KBM-7 (cell line): ENCODE results near the gene FAM163A.
A peak's percentile ranks its signal among the peaks of the same experiment; 100 is the strongest.

Source experiments
- DNase-seq: peaks from one replicate; pipeline ENCODE4 v3.0.0-alpha.2; 2015
- in situ Hi-C: fragments of 300-500 bp; cut with MboI; formaldehyde crosslinking; loops from 2 replicates; pipeline ENCODE4 v1.14.3; 2020; ENCODE audit warnings: low sequenced_read_pairs, low pct_unique_long_range_greater_than_20kb, mixed read lengths

Gene FAM163A

GRCh38 chr1:179808503-179808902, 65.4 kb downstream of the FAM163A start:
- in situ Hi-C loops, result loop anchor here (25.0 kb wide), 1 partner anchor 96 kb away; no protein-coding TSS in a partner anchor
- DNase-seq, result no peak

DNA sequence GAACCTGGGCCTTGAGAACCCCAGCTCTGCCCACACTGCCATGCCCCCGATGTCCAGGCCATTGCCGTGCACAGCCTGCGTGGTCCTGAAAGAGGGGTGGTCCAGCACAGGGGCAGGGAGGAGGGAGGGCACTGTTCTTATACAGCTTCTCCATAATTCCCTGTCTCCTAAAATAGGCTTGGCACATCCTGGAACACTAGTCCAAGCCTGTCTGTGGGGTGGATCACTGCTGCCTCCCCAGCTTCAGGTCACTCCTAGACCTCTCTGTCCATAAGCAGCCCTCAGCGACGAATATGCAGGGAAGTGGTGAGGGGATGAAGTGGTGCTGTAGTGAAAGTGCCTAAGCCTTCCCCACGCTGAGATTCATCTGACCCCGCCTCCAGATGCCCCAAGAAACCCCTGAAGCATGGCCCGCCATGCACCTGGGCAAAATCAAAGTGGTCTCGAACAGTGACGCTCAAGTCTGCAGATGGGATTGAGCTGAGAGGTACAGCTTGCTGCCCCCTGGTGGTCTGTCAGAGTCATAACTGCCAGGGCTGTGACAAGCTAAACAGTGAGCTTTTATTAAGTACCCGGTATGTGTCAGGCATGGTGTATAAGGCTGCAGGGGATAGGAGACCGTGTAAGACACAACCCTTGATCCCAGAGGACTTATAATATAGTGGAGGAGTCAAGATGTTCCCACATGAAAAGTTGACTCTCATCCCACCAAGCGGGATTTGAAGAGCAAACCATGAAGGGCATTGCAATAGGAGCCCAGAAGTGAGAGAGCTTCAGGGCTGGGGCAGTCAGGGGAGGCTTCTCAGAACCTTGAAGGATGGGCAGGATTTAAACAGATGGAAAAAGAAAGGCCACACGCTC, 66.6 kb downstream of the FAM163A start:
- in situ Hi-C loops, result loop anchor here (25.0 kb wide), 1 partner anchor 97 kb away; no protein-coding TSS in a partner anchor
- DNase-seq, result peak; percentile 83

GRCh38 chr1:179810367-179810715, 67.2 kb downstream of the FAM163A start:
- DNase-seq, result no peak
- in situ Hi-C loops, result loop anchor here (25.0 kb wide), 1 partner anchor 98 kb away; no protein-coding TSS in a partner anchor

- no peak for DNase-seq
- in situ Hi-C loops, result loop anchor here (25.0 kb wide), 1 partner anchor 100 kb away; no protein-coding TSS in a partner anchor
Measured at GRCh38 chr1:179812501-179813292, 69.6 kb downstream of the FAM163A start.

DNA sequence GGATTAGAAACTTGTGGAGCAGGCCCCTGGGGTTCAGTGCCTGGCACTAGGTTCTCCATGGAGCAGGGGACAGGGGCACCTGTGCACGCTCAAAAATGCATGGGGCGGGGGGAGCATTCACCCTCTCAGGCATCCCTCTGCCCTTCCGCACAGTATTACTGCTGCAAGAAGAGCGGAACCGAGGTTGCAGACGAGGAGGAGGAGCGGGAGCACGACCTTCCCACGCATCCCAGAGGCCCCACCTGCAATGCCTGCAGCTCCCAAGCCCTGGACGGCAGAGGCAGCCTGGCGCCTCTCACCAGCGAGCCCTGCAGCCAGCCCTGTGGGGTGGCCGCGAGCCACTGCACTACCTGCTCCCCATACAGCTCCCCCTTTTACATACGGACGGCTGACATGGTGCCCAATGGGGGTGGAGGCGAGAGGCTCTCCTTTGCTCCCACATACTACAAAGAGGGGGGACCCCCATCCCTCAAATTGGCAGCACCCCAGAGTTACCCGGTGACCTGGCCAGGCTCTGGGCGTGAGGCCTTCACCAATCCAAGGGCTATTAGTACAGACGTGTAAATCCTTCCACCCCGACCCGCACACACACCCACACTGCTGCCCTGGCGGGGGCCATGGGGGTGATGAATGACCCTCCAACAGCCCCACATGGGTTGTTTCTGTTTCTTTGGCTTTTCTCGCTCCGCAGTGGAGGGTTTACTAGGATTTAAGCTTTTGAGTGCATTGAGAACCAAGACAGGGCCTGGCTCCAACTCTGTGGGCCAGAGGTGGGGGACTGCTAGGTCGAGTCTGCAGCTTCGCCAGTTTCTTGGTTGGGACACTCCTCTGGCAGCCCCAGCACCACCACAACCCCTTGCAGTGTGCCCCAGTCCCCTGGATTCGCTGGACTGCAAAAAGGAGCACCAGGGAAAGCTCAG, 70.8 kb downstream of the FAM163A start:
- no peak for DNase-seq
- in situ Hi-C loops, result loop anchor here (25.0 kb wide), 1 partner anchor 102 kb away; no protein-coding TSS in a partner anchor

GRCh38 chr1:179814546-179814838, 71.4 kb downstream of the FAM163A start:
- in situ Hi-C loops, result loop anchor here (25.0 kb wide), 1 partner anchor 102 kb away; no protein-coding TSS in a partner anchor
- no peak for DNase-seq

- DNase-seq, result no peak
- in situ Hi-C loops, result loop anchor here (25.0 kb wide), 1 partner anchor 103 kb away; no protein-coding TSS in a partner anchor
Measured at GRCh38 chr1:179815641-179816040, 72.5 kb downstream of the FAM163A start.

- no peak for DNase-seq
- in situ Hi-C loops, result loop anchor here (25.0 kb wide), 1 partner anchor 104 kb away; no protein-coding TSS in a partner anchor
Measured at GRCh38 chr1:179816196-179816960, 73.3 kb downstream of the FAM163A start.

DNA sequence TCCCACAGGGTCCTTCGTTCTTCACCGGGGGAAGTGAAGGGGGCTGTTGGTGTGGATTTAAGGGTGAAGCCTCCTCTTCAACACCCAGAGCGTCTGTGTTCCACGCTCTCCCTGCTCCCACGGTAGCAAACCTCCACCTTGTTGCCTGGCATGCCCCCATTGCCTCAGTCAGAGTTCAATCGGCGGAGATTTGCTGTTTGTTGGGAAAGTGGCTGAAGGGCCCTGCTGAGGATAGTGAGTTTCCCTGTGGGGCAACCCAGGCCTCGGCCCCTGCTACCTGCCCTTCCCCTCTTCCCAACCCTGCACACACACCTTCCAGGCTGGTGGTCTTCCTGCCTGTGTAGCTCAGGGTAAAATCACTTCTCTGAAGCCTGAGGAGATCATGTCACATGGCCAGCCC, 74.0 kb downstream of the FAM163A start:
- in situ Hi-C loops, result loop anchor here (25.0 kb wide), 1 partner anchor 105 kb away; no protein-coding TSS in a partner anchor

DNA sequence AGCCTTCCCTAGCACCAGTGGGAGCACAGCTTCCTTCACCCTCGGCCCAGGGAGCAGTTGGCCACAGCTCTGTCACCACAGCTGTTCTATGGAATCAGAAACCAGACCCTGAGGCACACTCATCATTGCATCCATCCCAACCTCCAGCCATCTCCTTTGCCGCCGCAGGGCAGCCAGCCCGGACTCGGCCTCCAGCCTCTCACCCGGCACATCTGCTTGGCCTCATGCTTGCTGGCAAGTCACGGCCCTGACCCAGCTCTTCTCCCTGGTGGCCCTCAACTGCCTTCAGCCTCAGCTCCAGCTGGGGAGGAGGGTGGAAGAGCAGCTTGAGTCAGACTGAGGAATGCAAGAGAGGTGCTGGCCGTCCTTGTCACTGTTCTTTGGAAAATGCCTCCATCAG, 74.7 kb downstream of the FAM163A start:
- DNase-seq, result no peak
- in situ Hi-C loops, result loop anchor here (25.0 kb wide), 1 partner anchor 105 kb away; no protein-coding TSS in a partner anchor

More for the DNA sequence above, 74.0 kb downstream of the FAM163A start:
- DNase-seq, result no peak

DNA sequence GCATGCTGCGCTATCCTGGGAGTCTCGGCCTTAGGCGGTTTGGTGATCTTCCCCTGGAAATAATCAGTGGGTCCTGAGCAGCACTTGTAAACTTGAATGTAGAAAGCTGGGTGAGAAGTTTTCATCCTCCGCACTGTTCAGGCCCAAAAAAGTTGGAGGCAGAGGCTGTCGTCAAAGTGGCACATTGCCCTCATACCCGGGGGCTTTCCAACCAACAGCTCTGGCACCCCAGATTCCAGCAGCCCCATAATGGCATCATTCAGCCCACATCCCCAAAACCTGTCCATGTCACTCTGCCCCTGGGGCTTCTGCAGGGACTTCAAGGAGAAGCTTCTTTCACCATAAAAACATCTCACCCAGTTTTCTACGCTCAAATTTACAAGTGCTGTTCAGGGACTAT, 75.2 kb downstream of the FAM163A start:
- in situ Hi-C loops, result loop anchor here (25.0 kb wide), 1 partner anchor 106 kb away; no protein-coding TSS in a partner anchor
- DNase-seq, result no peak

DNA sequence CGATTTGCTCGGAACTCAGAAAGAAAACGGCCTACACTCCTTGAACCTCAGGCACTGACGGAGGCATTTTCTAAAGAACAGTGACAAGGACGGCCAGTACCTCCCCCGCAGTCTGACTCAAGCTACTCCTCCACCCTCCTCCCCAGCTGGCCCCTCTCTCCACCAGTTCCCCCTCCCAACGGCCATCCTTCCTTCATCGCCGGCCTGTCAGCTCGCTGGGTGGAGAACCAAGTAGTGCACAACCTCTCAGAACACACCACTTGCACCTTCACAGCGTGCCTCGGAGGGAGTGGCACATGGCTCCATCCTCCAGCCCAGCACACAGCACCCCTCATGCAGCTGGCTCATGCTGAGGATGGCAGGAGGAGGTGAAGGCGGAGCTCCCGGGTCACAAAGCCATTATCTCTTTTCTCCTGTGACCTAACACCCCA, 75.7 kb downstream of the FAM163A start:
- peak; percentile 45 for DNase-seq
- in situ Hi-C loops, result loop anchor here (25.0 kb wide), 1 partner anchor 106 kb away; no protein-coding TSS in a partner anchor

GRCh38 chr1:179820226-179820970, 77.3 kb downstream of the FAM163A start:
- in situ Hi-C loops, result loop anchor here (25.0 kb wide), 1 partner anchor 108 kb away; no protein-coding TSS in a partner anchor

DNA sequence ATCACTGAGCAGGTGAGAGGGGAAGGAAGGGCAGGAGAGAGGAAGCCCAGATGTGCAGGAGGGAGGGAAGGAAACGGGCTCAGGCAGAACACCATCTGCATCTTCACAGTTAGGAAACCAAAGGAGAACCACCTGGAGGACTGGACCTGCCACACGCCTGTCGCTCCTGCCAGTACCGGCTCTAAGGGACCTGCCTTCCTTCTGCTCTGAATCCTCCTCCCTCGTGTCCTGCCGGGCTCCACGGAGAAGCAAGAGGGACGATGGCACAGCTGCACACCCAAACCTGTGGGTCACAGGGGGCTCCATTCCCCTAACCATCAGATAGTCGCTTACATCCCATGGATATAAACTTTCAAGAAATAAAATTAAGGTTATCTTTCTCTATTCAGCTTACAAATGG, 78.4 kb downstream of the FAM163A start:
- in situ Hi-C loops, result loop anchor here (25.0 kb wide), 1 partner anchor 109 kb away; no protein-coding TSS in a partner anchor

More at GRCh38 chr1:179820226-179820970, 77.3 kb downstream of the FAM163A start:
- peak; percentile 43 for DNase-seq

GRCh38 chr1:179822065-179822464, 79.0 kb downstream of the FAM163A start:
- in situ Hi-C loops, result loop anchor here (25.0 kb wide), 1 partner anchor 110 kb away; no protein-coding TSS in a partner anchor

More for the DNA sequence above, 78.4 kb downstream of the FAM163A start:
- DNase-seq, result no peak

DNA sequence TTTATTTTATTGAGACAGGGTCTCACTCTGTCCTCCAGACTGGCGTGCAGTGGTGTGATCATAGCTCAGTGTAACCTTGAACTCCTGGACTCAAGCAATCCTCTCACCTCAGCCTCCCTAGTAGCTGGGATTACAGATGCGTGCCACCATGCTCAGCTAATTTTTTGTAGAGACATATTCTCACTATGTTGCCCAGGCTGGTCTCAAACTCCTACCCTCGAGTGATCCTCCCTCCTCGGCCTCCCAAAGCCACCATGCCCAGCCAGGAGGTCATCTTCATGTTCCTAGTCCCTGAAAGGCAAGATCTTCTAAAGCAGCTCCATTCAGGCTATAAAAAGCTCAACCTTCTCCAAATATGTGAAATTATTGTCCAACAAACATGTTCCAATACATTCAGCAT, 80.6 kb downstream of the FAM163A start:
- in situ Hi-C loops, result loop anchor here (25.0 kb wide), 1 partner anchor 111 kb away; no protein-coding TSS in a partner anchor
- DNase-seq, result no peak

More at GRCh38 chr1:179822065-179822464, 79.0 kb downstream of the FAM163A start:
- DNase-seq, result no peak

DNA sequence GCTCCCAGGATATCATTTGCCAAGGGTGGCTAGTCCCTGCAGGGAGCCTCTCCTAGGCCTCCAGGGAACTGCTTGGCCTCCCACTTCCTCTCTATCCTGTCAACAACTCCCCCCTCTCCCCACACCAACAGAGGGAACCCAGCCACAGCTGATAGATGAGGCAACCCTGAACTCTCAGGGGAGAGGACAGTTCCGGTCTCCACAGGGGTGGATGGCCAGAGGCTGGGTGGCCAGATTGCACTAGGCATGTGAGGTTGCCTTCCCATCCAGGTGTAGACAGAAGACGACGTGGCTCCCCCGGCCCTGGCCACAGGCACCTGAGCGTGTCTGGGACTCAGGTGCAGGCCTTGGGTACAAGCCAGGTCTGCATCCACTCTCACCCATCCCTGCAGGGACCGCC, 81.2 kb downstream of the FAM163A start:
- in situ Hi-C loops, result loop anchor here (25.0 kb wide), 1 partner anchor 112 kb away; no protein-coding TSS in a partner anchor
- DNase-seq, result peak; percentile 33
